ENCODE data around the gene ARHGAP35. TPM values are rescaled to one million over a fixed set of nuclear protein-coding genes. Genes with fewer than 3 reads are reported as not detected.

ARHGAP35 gene
- total and polyA plus RNA-seq, 10 of the 15 experiments (the other 5 are each of a cell fraction or from before 2014, with no cell fraction given): 0.85 to 29.9 (median 11.5) TPM

DNA sequence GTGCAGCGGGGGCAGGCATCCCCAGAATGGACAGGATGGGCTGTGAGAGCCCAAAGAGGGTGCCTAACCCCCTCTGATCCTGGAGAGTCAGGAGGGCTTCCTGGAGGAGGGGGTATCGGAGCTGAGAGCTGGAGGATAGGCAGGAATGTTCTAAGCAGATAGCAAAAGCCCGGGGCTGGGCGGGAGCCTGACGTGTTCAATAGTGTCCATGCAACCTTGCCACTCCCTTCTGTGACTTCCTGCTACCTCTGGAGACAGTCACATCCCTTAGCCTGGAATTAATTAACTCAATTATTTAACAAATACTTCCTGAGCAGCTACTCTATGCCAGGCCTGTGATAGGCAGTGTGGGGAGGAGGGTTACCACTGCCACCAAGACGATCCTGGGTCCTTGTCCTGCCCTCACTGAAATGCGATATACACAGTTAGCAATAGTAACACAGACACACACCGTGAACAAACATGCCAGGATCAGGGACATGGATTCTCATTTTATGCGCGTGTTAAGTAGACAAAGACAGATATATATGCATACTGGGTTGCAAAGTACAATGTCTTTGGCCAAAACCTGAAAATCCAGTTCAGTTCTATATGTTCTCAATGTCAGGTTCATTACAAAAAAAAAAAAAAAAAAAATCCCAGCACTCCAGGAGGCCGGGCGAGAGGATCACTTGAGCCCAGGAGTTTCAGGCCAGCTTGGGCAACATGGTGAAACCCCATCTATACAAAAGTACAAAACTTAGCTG, 20.9 kb upstream of the ARHGAP35 start:
- in situ Hi-C loops (cut with MboI) (loop anchor here (5.0 kb wide), 1 partner anchor 88 kb away; no protein-coding TSS in a partner anchor), intact Hi-C loops (cut with micrococcal nuclease; ENCODE audit: unreplicated experiment) (loop anchor here (1.0 kb wide), 1 partner anchor 83 kb away; no protein-coding TSS in a partner anchor)
- no peak overlapping the region for H3K9ac ChIP-seq (ENCODE audit: control insufficient read depth, insufficient read depth, low read length)
- RAD21 ChIA-PET (ENCODE audit: unreplicated experiment): interaction anchor here (0.6 to 2.4 kb wide), 20 partner anchors 13 to 221 kb away, joined by 3 to 41 read pairs (median 4); partner anchors contain the start of genes ARHGAP35 and SLC1A5
- no peaks in the 10 kb centered on the region for H3K79me2 ChIP-seq (ENCODE audit: control insufficient read depth, insufficient read depth, low read length)
- POLR2A ChIA-PET: interaction anchor here (0.6 to 1.3 kb wide), 7 partner anchors 11 to 937 kb away, joined by 3 to 8 read pairs (median 5); partner anchors contain the start of gene AP2S1
- no peaks in the 10 kb centered on the region for H3K27me3 ChIP-seq (replicated peaks in 1 of 2; ENCODE audit: control insufficient read depth in 2 of 2, insufficient read depth in 2 of 2, low read length in 1 of 2)
- 68% methylated on average over 12 of the region's 12 CpGs for WGBS (ENCODE audit: insufficient coverage, insufficient replicate concordance, low lambda C conversion rate, missing lambda C conversion rate)
- BruUV-seq (replicated peaks): no TSS peak
- CTCF ChIA-PET: interaction anchor here (0.6 to 13.4 kb wide), 45 partner anchors 9 to 200 kb away, joined by 3 to 134 read pairs (median 5); partner anchors contain the start of genes AP2S1, FKRP and SLC1A5
- peaks cover 7 to 10% of the 10 kb centered on the region in 2 experiments; a peak in 3 of 4 replicates for H3K36me3 ChIP-seq (ENCODE audit: control insufficient read depth in 2 of 2, insufficient read depth in 2 of 2, low read length in 1 of 2)
- H3K27ac ChIP-seq (ENCODE audit: control insufficient read depth, insufficient read depth): no peak overlapping the region
- DNase-seq (ENCODE audit: low read depth, low spot score) (no peak), ATAC-seq (no peak), FAIRE-seq (no peak)
- H4K20me1 ChIP-seq (ENCODE audit: control insufficient read depth, insufficient read depth): no peaks in the 10 kb centered on the region
- SMC1A ChIA-PET (ENCODE audit: uncharacterized antibody, unreplicated experiment): interaction anchor here (0.6 to 2.3 kb wide), 24 partner anchors 7 to 1365 kb away, joined by 3 to 24 read pairs (median 6); no protein-coding TSS in a partner anchor
- H3K9me3 ChIP-seq (replicated peaks; ENCODE audit: control insufficient read depth, insufficient read depth, low read length): no peaks in the 10 kb centered on the region
- no peaks in the 10 kb centered on the region for H3K4me1 ChIP-seq (ENCODE audit: control insufficient read depth, insufficient read depth, low read length)
- TF ChIP-seq ZNF24 (IDR thresholded peaks at IDR 0.05) (no peak), CREB1 (IDR thresholded peaks at IDR 0.05; ENCODE audit: low read depth) (no peak), NR2C2 (IDR thresholded peaks at IDR 0.05; ENCODE audit: borderline replicate concordance, control insufficient read depth, insufficient read length, low read depth) (no peak), SREBF2 (IDR thresholded peaks at IDR 0.05; ENCODE audit: low read length) (no peak)
- TF ChIP-seq, protein P1, sequence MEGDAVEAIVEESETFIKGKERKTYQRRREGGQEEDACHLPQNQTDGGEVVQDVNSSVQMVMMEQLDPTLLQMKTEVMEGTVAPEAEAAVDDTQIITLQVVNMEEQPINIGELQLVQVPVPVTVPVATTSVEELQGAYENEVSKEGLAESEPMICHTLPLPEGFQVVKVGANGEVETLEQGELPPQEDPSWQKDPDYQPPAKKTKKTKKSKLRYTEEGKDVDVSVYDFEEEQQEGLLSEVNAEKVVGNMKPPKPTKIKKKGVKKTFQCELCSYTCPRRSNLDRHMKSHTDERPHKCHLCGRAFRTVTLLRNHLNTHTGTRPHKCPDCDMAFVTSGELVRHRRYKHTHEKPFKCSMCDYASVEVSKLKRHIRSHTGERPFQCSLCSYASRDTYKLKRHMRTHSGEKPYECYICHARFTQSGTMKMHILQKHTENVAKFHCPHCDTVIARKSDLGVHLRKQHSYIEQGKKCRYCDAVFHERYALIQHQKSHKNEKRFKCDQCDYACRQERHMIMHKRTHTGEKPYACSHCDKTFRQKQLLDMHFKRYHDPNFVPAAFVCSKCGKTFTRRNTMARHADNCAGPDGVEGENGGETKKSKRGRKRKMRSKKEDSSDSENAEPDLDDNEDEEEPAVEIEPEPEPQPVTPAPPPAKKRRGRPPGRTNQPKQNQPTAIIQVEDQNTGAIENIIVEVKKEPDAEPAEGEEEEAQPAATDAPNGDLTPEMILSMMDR (IDR thresholded peaks at IDR 0.05 in 2 of 3, conservative IDR thresholded peaks at IDR 0.05 in 1 of 3; ENCODE audit: control insufficient read depth in 2 of 3, extremely low read depth in 1 of 3, insufficient read depth in 1 of 3, low read depth in 3 of 3, low read length in 3 of 3): no peak
- no peak overlapping the region for H2AFZ ChIP-seq (ENCODE audit: control insufficient read depth, low read depth, low read length)
- no peak overlapping the region for H3K4me3 ChIP-seq
- no peak overlapping the region for H3K4me2 ChIP-seq (ENCODE audit: control insufficient read depth, insufficient read depth)

Data from GM12878 (cell line).